Measurements from ENCODE around the gene PCDHB5.
"Not testable (repeated sequence)": the region's sequence is repeated elsewhere in the genome, so short reads cannot be mapped to it uniquely, and the experiment has no call there.

PCDHB5 gene

DNA sequence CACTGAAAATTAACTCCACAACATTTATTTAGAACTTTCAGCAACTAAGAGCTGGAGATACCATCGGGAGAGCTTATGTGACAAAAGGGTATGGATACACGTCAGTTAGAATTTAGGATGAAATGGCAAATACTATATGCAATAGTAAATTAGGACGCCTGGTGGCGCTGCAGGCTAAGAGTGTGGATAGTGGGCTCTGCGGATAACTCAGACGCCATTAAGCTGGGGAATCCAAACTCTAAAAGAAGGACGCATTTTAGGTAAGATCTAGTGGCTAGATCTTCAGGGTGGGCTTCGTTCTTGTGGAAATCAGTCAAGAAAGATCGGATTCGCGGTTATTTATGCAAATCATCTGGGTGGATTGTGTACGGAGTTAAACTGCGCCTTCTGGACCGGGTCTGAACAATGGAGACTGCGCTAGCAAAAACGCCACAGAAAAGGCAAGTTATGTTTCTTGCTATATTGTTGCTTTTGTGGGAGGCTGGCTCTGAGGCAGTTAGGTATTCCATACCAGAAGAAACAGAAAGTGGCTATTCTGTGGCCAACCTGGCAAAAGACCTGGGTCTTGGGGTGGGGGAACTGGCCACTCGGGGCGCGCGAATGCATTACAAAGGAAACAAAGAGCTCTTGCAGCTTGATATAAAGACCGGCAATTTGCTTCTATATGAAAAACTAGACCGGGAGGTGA lies at the start of gene PCDHB5:
TSS of gene PCDHB5 (plus strand) at position 177 of the 688 bp plus-strand sequence. CDS start at position 406, 229 bp downstream.
- no peak for DNase-seq (ENCODE audit: low spot score)

DNA sequence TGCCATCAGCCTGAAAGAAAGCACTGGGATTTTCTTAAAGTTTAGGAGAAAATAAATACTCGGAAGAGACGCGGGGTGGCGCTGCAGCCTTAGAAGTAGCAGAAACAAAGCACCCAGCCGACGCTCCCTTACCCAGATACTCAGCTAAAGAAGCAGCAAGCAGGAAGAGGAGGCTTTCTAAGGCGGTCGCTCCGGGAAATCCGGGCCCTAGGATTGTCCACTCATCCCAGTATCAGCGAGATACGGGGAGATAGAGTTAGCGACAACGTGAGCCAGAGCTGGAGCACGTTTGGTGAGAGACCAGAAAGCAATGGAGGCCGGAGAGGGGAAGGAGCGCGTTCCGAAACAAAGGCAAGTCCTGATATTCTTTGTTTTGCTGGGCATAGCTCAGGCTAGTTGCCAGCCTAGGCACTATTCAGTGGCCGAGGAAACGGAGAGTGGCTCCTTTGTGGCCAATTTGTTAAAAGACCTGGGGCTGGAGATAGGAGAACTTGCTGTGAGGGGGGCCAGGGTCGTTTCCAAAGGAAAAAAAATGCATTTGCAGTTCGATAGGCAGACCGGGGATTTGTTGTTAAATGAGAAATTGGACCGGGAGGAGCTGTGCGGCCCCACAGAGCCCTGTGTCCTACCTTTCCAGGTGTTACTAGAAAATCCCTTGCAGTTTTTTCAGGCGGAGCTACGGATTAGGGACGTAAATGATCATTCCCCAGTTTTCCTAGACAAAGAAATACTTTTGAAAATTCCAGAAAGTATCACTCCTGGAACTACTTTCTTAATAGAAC lies 40.3 kb upstream of the PCDHB5 start, which contains the start of gene PCDHB2:
TSS of gene PCDHB2 (plus strand) at position 135 of the 782 bp plus-strand sequence. CDS start at position 311, 176 bp downstream.
- no peak for DNase-seq (ENCODE audit: low spot score)

DNA sequence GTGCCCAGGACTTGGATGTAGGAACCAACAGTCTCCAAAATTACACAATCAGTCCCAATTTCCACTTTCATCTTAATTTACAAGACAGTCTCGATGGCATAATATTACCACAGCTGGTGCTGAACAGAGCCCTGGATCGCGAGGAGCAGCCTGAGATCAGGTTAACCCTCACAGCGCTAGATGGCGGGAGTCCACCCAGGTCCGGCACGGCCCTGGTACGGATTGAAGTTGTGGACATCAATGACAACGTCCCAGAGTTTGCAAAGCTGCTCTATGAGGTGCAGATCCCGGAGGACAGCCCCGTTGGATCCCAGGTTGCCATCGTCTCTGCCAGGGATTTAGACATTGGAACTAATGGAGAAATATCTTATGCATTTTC lies 39.8 kb upstream of the PCDHB5 start:
- DNase-seq (ENCODE audit: low spot score): no peak

DNA sequence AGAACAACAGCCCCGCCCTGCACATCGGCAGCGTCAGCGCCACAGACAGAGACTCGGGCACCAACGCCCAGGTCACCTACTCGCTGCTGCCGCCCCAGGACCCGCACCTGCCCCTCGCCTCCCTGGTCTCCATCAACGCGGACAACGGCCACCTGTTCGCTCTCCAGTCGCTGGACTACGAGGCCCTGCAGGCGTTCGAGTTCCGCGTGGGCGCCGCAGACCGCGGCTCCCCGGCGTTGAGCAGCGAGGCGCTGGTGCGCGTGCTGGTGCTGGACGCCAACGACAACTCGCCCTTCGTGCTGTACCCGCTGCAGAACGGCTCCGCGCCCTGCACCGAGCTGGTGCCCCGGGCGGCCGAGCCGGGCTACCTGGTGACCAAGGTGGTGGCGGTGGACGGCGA lies 38.8 kb upstream of the PCDHB5 start:
- DNase-seq (ENCODE audit: low spot score): not testable (repeated sequence)

DNA sequence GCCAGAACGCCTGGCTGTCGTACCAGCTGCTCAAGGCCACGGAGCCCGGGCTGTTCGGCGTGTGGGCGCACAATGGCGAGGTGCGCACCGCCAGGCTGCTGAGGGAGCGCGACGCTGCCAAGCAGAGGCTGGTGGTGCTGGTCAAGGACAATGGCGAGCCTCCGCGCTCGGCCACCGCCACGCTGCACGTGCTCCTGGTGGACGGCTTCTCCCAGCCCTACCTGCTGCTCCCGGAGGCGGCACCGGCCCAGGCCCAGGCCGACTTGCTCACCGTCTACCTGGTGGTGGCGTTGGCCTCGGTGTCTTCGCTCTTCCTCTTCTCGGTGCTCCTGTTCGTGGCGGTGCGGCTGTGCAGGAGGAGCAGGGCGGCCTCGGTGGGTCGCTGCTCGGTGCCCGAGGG lies 38.4 kb upstream of the PCDHB5 start:
- not testable (repeated sequence) for DNase-seq (ENCODE audit: low spot score)

DNA sequence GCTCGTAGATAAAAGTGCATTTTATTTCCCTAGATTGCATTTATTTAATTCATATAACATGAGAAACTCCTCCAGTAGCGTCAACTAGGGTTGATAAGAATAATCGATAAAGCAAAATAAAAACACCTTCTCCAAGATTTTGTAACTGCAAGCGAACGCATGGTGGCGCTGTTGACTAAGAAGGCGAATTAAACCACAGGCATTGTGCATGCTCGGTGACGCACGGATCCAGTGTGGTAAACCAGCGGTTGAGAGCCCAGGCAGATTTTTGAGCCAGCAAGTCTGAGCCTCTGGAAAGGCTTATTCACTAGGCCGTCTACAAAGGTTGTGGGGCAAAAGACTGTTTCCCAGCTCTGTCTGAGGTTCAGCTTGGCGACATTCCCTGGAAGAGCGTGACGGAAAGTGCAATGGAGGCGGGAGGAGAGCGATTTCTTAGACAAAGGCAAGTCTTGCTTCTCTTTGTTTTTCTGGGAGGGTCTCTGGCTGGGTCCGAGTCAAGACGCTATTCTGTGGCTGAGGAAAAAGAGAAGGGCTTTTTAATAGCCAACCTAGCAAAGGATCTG lies 34.7 kb upstream of the PCDHB5 start, which contains the start of gene PCDHB3:
TSS of gene PCDHB3 (plus strand) at position 231 of the 563 bp plus-strand sequence. CDS start at position 408, 177 bp downstream.
- peak; percentile 25 for DNase-seq (ENCODE audit: low spot score)

DNA sequence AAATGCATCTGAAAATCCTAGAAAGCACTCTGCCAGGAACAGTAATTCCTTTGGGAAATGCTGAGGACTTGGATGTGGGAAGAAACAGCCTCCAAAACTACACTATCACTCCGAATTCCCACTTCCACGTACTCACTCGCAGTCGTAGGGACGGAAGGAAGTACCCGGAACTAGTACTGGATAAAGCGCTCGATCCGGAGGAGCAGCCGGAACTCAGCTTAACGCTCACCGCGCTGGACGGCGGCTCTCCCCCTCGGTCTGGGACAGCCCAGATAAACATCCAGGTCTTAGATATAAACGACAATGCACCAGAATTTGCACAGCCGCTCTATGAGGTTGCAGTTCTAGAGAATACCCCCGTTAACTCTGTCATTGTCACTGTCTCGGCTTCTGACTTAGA lies 33.9 kb upstream of the PCDHB5 start:
- DNase-seq (ENCODE audit: low spot score): no peak

DNA sequence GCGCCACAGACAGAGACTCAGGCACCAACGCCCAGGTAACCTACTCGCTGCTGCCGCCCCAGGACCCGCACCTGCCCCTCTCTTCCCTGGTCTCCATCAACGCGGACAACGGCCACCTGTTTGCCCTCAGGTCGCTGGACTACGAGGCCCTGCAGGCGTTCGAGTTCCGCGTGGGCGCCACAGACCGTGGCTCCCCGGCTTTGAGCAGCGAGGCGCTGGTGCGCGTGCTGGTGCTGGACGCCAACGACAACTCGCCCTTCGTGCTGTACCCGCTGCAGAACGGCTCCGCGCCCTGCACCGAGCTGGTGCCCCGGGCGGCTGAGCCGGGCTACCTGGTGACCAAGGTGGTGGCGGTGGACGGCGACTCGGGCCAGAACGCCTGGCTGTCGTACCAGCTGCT lies 32.9 kb upstream of the PCDHB5 start:
- DNase-seq (ENCODE audit: low spot score): not testable (repeated sequence)

DNA sequence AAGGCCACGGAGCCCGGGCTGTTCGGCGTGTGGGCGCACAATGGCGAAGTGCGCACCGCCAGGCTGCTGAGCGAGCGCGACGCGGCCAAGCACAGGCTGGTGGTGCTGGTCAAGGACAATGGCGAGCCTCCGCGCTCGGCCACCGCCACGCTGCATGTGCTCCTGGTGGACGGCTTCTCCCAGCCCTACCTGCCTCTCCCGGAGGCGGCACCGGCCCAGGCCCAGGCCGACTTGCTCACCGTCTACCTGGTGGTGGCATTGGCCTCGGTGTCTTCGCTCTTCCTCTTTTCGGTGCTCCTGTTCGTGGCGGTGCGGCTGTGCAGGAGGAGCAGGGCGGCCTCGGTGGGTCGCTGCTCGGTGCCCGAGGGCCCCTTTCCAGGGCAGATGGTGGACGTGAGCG lies 32.5 kb upstream of the PCDHB5 start:
- not testable (repeated sequence) for DNase-seq (ENCODE audit: low spot score)

DNA sequence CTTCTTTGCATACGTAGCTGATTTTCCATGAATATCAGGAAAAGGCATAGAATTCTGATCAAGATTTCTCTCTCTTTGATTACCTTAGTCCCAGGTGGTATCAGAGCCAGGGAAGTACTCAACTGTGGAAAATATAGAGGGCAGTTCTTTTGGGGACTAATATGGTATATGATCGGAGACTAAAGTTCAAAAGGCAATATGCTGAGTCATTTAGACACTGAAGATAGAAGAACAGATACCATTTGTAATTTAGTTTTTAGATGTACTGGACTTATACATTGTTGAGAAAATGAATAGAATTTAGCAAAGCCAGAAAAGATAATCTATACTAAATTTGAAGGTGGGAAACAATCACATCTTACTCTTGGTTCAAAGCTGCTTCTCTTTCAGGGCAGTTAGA lies 29.7 kb upstream of the PCDHB5 start:
- DNase-seq (ENCODE audit: low spot score): no peak

DNA sequence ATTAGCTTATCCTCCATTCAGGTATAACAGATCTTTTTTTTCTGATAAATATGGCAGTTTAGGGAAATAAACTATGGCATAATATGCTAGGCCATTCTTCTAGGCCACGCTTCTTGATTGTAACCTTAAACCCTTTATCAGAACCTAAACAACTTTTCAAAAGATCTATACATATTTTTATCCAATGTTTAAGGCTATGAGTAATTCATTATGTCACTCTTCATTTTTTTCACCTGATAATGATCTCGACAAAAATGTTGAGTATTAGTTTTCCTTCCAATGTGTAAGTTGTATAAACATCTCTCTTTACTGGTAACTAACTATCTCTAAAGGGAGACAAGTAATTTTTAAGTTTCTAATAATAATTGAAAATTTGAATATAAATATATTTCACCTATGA lies 15.8 kb upstream of the PCDHB5 start:
- DNase-seq (ENCODE audit: low spot score): no peak

DNA sequence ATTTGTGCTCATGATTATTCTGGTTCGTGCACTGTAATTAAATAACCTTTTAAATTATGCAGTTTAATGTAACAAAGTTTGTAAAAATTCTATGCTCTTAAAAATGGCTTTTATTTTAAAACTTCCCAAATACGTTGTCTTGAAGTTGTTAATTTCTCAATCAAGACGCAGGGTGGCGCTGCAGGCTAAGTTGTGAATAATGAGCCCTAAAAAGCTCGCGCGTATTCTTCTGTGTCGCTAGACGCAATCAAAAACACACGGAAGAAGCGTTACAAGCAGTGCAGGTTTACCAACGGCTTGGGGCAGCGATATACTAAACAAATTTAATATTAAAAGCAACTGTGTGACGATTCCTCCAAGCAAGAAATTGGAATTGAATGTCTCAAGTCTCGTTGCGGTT lies 13.4 kb upstream of the PCDHB5 start, which contains the start of gene PCDHB4:
TSS of gene PCDHB4 (plus strand) at position 256 of the 400 bp plus-strand sequence. CDS start 181 bp downstream, outside the sequence.
- DNase-seq (ENCODE audit: low spot score): no peak

DNA sequence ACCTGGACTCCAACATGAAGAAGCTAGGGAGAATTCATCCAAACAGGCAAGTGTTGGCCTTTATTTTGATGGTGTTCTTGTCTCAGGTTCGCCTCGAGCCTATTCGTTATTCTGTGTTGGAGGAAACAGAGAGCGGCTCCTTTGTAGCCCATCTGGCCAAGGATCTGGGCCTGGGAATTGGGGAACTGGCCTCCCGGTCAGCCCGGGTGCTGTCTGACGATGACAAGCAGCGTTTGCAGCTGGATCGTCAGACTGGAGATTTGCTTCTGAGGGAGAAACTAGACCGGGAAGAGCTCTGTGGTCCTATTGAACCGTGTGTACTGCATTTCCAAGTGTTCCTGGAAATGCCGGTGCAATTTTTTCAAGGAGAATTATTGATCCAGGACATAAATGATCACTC lies 13.0 kb upstream of the PCDHB5 start:
- no peak for DNase-seq (ENCODE audit: low spot score)

DNA sequence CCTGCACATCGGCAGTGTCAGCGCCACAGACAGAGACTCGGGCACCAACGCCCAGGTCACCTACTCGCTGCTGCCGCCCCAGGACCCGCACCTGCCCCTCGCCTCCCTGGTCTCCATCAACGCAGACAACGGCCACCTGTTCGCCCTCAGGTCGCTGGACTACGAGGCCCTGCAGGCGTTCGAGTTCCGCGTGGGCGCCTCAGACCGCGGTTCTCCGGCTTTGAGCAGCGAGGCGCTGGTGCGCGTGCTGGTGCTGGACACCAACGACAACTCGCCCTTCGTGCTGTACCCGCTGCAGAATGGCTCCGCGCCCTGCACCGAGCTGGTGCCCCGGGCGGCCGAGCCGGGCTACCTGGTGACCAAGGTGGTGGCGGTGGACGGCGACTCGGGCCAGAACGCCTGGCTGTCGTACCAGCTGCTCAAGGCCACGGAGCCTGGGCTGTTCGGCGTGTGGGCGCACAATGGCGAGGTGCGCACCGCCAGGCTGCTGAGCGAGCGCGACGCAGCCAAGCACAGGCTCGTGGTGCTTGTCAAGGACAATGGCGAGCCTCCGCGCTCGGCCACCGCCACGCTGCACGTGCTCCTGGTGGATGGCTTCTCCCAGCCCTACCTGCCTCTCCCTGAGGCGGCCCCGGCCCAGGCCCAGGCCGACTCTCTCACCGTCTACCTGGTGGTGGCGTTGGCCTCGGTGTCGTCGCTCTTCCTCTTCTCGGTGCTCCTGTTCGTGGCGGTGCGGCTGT lies 11.4 kb upstream of the PCDHB5 start:
- DNase-seq (ENCODE audit: low spot score): not testable (repeated sequence)

DNA sequence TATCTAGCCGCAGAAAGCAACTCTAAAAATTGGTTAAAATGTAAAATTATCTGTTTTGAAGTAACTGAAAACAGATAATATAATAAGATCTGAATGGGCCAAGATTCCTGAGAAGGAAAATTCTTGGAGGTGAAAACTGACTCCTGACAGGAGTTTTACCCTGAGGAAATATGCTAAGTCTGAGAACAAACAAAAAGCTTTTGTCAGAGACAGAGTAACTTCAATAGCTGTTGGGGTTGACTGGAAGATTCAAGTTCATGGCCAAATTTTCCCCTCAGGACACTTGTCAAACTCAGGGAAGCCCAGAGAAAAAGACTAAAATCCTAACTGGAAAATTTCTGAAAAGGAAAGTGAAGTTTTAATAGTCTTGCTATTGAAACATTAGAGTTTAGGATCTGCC lies 7.7 kb upstream of the PCDHB5 start:
- no peak for DNase-seq (ENCODE audit: low spot score)

DNA sequence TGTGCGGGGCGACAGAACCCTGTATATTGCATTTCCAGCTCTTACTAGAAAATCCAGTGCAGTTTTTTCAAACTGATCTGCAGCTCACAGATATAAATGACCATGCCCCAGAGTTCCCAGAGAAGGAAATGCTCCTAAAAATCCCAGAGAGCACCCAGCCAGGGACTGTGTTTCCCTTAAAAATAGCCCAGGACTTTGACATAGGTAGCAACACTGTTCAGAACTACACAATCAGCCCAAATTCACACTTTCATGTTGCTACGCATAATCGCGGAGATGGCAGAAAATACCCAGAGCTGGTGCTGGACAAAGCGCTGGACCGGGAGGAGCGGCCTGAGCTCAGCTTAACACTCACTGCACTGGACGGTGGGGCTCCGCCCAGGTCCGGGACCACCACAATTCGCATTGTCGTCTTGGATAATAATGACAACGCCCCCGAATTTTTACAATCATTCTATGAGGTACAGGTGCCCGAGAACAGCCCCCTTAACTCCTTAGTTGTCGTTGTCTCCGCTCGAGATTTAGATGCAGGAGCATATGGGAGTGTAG lies 786 bp downstream of the PCDHB5 start:
- no peak for DNase-seq (ENCODE audit: low spot score)

DNA sequence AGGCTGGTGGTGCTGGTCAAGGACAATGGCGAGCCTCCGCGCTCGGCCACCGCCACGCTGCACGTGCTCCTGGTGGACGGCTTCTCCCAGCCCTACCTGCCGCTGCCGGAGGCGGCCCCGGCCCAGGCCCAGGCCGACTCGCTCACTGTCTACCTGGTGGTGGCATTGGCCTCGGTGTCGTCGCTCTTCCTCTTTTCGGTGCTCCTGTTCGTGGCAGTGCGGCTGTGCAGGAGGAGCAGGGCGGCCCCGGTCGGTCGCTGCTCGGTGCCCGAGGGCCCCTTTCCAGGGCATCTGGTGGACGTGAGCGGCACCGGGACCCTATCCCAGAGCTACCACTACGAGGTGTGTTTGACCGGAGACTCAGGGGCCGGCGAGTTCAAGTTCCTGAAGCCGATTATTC lies 2.3 kb downstream of the PCDHB5 start:
- not testable (repeated sequence) for DNase-seq (ENCODE audit: low spot score)

DNA sequence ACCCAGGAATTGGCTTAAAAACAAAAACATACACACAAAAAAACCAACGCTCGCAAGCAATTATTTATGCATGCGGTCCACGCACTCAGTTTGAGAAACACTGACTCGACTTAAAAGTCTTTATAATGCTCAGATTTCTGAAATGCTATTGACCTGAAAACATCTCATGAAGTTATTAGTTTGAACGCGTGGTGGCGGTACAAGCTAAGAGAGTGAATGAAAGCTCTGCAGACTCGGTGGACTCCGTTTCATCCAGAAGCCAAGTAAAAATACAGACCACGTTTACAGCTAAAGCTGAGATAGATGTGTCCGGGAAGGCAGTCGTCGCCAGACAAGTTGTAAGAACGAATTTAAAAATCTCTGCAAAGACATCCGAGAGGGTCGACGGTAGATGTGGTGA lies 14.8 kb downstream of the PCDHB5 start, which contains the start of gene PCDHB6:
TSS of gene PCDHB6 (plus strand) at position 246 of the 400 bp plus-strand sequence. CDS start 201 bp downstream, outside the sequence.
- no peak for DNase-seq (ENCODE audit: low spot score)

DNA sequence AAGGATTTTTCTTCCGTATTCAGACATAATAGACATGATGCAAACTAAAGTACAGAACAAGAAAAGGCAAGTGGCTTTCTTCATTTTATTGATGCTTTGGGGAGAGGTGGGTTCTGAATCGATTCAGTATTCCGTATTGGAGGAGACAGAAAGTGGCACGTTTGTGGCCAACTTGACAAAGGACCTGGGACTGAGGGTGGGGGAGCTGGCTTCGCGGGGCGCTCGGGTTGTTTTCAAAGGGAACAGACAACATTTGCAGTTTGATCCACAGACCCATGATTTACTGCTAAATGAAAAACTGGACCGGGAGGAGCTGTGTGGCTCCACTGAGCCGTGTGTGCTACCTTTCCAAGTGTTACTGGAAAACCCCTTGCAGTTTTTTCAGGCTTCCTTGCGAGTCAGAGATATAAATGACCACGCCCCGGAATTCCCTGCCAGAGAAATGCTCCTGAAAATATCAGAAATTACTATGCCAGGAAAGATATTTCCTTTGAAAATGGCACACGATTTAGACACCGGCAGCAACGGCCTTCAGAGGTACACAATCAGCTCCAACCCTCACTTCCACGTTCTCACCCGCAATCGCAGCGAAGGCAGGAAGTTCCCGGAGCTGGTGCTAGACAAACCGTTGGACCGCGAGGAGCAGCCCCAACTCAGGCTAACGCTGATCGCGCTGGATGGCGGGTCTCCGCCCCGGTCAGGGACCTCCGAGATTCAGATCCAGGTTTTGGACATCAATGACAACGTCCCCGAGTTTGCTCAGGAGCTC lies 15.4 kb downstream of the PCDHB5 start:
- no peak for DNase-seq (ENCODE audit: low spot score)

DNA sequence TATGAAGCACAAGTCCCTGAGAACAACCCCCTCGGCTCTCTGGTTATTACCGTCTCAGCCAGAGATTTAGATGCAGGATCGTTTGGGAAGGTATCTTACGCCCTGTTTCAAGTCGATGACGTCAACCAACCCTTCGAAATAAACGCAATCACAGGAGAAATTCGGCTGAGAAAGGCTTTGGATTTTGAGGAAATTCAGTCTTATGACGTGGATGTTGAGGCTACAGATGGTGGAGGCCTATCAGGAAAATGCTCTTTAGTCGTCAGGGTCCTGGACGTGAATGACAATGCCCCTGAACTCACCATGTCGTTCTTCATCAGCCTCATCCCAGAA lies 16.0 kb downstream of the PCDHB5 start:
- no peak for DNase-seq (ENCODE audit: low spot score)

DNA sequence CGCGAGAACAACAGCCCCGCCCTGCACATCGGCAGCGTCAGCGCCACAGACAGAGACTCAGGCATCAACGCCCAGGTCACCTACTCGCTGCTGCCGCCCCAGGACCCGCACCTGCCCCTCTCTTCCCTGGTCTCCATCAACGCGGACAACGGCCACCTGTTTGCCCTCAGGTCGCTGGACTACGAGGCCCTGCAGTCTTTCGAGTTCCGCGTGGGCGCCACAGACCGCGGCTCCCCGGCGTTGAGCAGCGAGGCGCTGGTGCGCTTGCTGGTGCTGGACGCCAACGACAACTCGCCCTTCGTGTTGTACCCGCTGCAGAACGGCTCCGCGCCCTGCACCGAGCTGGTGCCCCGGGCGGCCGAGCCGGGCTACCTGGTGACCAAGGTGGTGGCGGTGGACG lies 16.6 kb downstream of the PCDHB5 start:
- DNase-seq (ENCODE audit: low spot score): not testable (repeated sequence)
